Measurements from ENCODE around the gene TPP1.
A peak's percentile ranks its signal among the peaks of the same experiment; 100 is the strongest.

Gene TPP1

GRCh38 chr11:6586434-6587359 is 32.5 kb downstream of the TPP1 start:
- no peak for DNase-seq

- DNase-seq: no peak
Observed at GRCh38 chr11:6584528-6584927, 34.7 kb downstream of the TPP1 start.

GRCh38 chr11:6583584-6583983 is 35.6 kb downstream of the TPP1 start:
- DNase-seq: no peak

GRCh38 chr11:6579681-6580080 is 39.5 kb downstream of the TPP1 start:
- DNase-seq: no peak

- DNase-seq: no peak
Observed at GRCh38 chr11:6578134-6578533, 41.1 kb downstream of the TPP1 start.

GRCh38 chr11:6576471-6577373 is 42.5 kb downstream of the TPP1 start:
- peak; percentile 79 for DNase-seq

- DNase-seq: no peak
Observed at GRCh38 chr11:6574816-6575715, 44.2 kb downstream of the TPP1 start.

GRCh38 chr11:6572215-6572614 is 47.0 kb downstream of the TPP1 start:
- no peak for DNase-seq

- DNase-seq: no peak
Observed at GRCh38 chr11:6571434-6572008, 47.7 kb downstream of the TPP1 start.

GRCh38 chr11:6570691-6571427 is 48.4 kb downstream of the TPP1 start:
- peak; percentile 18 for DNase-seq

GRCh38 chr11:6569706-6570105 is 49.5 kb downstream of the TPP1 start:
- no peak for DNase-seq

- DNase-seq: peak; percentile 74
Observed at GRCh38 chr11:6568191-6568918, 50.9 kb downstream of the TPP1 start.

- no peak for DNase-seq
Observed at GRCh38 chr11:6567371-6567745, 51.9 kb downstream of the TPP1 start.

- no peak for DNase-seq
Observed at GRCh38 chr11:6566704-6567370, 52.4 kb downstream of the TPP1 start.

GRCh38 chr11:6565988-6566703 is 53.1 kb downstream of the TPP1 start:
- DNase-seq: no peak

- DNase-seq: no peak
Observed at GRCh38 chr11:6565325-6565724, 53.9 kb downstream of the TPP1 start.

GRCh38 chr11:6563667-6564066 is 55.6 kb downstream of the TPP1 start:
- no peak for DNase-seq

- DNase-seq: no peak
Observed at GRCh38 chr11:6563121-6563619, 56.1 kb downstream of the TPP1 start.

All from femur (tissue), 1 donor.